Activated naive CD4-positive, alpha-beta T cell treated with anti-CD3 and anti-CD28 coated beads, Interleukin-2, amount 50 U/mL, for 72 hours (primary cell): Measurements from ENCODE around the gene FKBP5. TPM values are rescaled to one million over a fixed set of nuclear protein-coding genes. Genes with fewer than 3 reads are reported as not detected.
"Not testable (repeated sequence)": the region's sequence is repeated elsewhere in the genome, so short reads cannot be mapped to it uniquely, and the experiment has no call there.

Source experiments
- ATAC-seq, 2 donors: fragments of 150-1000 bp; cut with Tn5 transposase; 2 replicates each; pipeline ENCODE4 v1.10.0; 2021; ENCODE audit warnings: mild to moderate bottlenecking in 2 of 2, moderate library complexity in 2 of 2
- DNase-seq, 2 donors: peaks; one replicate each; pipeline ENCODE4 v3.0.0; 2021 to 2022; ENCODE audit warnings: low spot score in 2 of 2
- H3K27ac Mint-ChIP-seq, 2 donors: one replicate each; pipeline ENCODE4 v1.8.0; 2022; ENCODE audit warnings: mild to moderate bottlenecking in 2 of 2, mixed read lengths in 2 of 2
- H3K36me3 Mint-ChIP-seq, 2 donors: one replicate each; pipeline ENCODE4 v1.8.0; 2022; ENCODE audit warnings: mixed read lengths in 2 of 2
- H3K9me3 Mint-ChIP-seq, 2 donors: one replicate each; pipeline ENCODE4 v1.8.0; 2022; ENCODE audit warnings: mixed read lengths in 2 of 2
- total RNA-seq, 2 donors: library from RNA; stranded (reverse); gene quantifications; one replicate each; pipeline ENCODE4 v1.2.3, GENCODE V29; 2022

The FKBP5 gene
- total RNA-seq, 2 donors from 2014 or later: 70.1 to 229 TPM

DNA sequence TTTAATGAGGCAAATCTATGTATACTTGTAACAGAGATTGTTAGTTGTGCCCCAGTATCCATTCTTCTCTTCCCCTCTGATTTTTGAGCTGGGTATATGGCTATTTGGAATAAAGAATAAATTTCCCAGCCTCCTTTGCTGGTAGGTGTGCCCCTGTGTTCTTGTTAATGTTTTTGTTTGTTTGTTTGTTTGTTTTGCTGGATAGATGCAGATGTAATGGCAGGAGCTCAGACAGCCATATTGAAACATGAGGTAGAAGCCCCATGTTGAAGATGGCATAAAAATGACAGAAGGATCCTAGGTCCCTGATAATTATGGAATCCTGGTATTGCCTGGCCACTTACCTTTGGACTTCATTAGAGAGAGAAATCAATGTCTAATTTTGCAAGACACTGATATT, 19.9 kb upstream of the FKBP5 start:
- Mint-ChIP-seq H3K27ac (no peak overlapping the region), H3K9me3 (peaks cover 0 to 5% of the 10 kb centered on the region in 2 donors)
- ATAC-seq: no peak

GRCh38 chr6:35707714-35708407, 19.1 kb upstream of the FKBP5 start:
- ATAC-seq: no peak
- Mint-ChIP-seq H3K27ac (no peak overlapping the region), H3K9me3 (peaks cover 0 to 5% of the 10 kb centered on the region in 2 donors), H3K36me3 (peaks cover 0 to 6% of the 10 kb centered on the region in 2 donors)
- no peak for DNase-seq

More for the DNA sequence above, 19.9 kb upstream of the FKBP5 start:
- DNase-seq: no peak
- peaks cover 0 to 6% of the 10 kb centered on the region in 2 donors for H3K36me3 Mint-ChIP-seq

DNA sequence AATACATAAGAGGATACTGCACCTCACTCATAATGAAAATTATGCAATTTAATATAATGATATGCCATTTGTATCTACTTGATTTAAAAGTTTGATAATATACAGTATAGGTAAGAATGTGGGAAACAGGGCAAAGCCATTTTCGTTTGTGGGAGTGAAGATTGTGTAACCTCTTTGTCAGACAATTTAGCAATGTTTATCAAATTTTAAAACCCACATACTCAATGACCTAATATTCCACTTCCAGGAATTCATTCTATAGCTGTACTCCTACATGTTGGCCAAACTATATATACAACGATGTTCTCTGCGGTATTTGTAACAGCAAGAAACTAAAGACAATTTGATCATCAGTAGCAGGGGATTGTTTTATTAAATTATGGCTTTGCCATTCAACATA, 17.8 kb upstream of the FKBP5 start:
- no peak for ATAC-seq
- Mint-ChIP-seq H3K9me3 (peaks cover 0 to 5% of the 10 kb centered on the region in 2 donors), H3K36me3 (peaks cover 0 to 6% of the 10 kb centered on the region in 2 donors), H3K27ac (no peak overlapping the region)
- DNase-seq: no peak

DNA sequence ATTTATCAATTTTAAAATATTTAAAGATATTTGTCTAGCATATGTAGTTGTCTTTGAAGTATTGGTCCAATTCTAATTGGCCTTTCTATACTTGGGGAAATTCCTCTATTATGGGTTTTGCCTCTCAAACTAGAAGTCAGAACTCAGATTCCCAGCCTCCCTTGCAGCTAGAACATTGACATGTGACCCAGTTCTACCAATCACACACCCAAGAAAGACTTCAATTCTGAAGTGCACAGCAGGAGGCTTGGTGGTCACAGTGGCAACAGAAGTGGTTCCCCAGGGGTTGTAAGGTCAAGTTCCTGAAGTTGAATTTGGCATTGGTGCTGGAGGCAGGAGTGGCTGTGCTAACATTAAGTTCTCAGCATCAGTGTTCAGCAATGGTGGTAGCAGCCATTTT, 14.8 kb upstream of the FKBP5 start:
- no peak for DNase-seq
- peaks cover 0 to 5% of the 10 kb centered on the region in 2 donors for H3K9me3 Mint-ChIP-seq
- no peaks in the 10 kb centered on the region for H3K36me3 Mint-ChIP-seq
- H3K27ac Mint-ChIP-seq: no peak overlapping the region
- ATAC-seq: no peak

- DNase-seq (no peak), ATAC-seq (no peak)
- H3K27ac Mint-ChIP-seq: no peak overlapping the region
- peaks cover 0 to 1% of the 10 kb centered on the region in 2 donors for H3K9me3 Mint-ChIP-seq
- H3K36me3 Mint-ChIP-seq: peaks cover 0 to 8% of the 10 kb centered on the region in 2 donors
Observed at GRCh38 chr6:35698858-35699257, 10.1 kb upstream of the FKBP5 start.

GRCh38 chr6:35698430-35698829, 9.7 kb upstream of the FKBP5 start:
- not testable (repeated sequence) for H3K9me3 Mint-ChIP-seq, DNase-seq, ATAC-seq, H3K27ac Mint-ChIP-seq
- peaks cover 0 to 12% of the 10 kb centered on the region in 2 donors for H3K36me3 Mint-ChIP-seq

DNA sequence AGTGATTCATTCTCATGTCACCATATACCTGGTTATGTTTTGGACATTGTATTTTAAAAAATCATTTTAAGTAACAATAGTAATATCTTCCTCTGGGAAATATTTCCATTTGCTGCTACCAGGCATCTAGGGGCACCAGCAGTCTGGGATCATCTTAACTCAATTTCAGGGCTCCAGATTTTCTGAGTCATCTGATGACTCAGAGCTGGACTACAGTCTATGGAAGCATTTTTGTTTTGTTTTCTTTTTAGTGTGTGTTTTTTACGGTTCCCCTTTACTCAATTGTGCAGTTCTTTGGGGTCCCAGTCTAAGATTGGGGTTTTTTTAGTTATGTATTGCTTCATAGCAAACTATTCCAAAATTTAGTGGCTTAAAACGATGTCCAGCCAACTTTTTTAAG, 5.7 kb upstream of the FKBP5 start:
- H3K9me3 Mint-ChIP-seq: no peaks in the 10 kb centered on the region
- H3K27ac Mint-ChIP-seq: no peak overlapping the region
- DNase-seq (no peak), ATAC-seq (peak; percentile 56 to 77)
- peaks cover 0 to 16% of the 10 kb centered on the region in 2 donors for H3K36me3 Mint-ChIP-seq

GRCh38 chr6:35691027-35691824, 2.5 kb upstream of the FKBP5 start:
- Mint-ChIP-seq H3K27ac (no peak overlapping the region), H3K9me3 (no peaks in the 10 kb centered on the region), H3K36me3 (peaks cover 11 to 32% of the 10 kb centered on the region in 2 donors)
- DNase-seq (no peak), ATAC-seq (no peak)

GRCh38 chr6:35690484-35690883, 1.8 kb upstream of the FKBP5 start:
- H3K9me3 Mint-ChIP-seq: no peaks in the 10 kb centered on the region
- DNase-seq (no peak), ATAC-seq (no peak)
- H3K27ac Mint-ChIP-seq: no peak overlapping the region
- H3K36me3 Mint-ChIP-seq: peaks cover 11 to 32% of the 10 kb centered on the region in 2 donors

GRCh38 chr6:35690006-35690405, 1.3 kb upstream of the FKBP5 start:
- ATAC-seq, DNase-seq, H3K27ac Mint-ChIP-seq, H3K9me3 Mint-ChIP-seq: not testable (repeated sequence)
- peaks cover 11 to 32% of the 10 kb centered on the region in 2 donors for H3K36me3 Mint-ChIP-seq

DNA sequence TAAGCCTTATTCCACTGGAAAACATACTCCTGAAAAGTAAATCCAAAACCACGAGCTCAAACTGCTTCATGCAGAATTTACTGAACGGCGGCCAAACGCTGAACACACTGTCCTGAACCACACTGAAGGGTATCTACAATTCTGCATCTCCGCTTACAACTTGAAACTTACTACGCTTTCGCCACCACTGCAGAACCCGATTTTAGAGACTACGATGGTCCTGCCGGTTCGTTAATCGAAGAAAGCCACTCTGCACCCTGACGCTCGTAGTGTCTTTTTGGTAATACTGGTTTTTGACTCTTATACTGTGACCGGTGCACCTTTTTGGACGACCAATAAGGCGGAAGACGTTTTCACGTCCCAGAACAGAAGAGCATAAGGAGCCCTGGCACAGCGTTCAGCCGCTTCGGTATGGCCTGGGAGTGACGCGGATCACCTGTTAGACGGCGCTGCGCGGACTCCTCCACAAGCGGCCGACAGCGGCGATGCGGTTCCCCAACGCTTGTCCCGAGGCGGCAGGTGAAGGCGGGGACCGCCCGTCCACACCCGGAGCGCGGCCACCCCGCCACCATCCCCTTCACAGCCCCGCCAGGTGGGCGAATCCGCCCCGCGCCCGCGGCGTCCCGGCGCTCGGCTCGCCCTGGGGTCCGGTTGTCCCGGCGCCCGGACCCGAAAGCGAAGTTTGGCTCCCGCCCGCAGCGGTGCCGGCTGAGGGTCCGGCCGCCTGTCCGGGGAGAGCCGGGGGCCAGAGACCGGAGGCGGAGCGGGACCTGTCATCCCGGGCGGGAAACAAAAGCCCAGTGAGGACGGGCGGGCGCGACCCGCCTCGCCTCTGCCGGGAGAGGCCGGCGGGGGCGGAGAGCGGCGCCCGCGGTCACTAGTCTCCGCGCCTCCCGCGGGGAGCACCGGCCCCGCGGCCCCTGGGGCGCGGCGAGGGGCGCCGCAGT, 784 bp downstream of the FKBP5 start:
- Mint-ChIP-seq H3K9me3 (no peaks in the 10 kb centered on the region), H3K36me3 (peaks cover 11 to 22% of the 10 kb centered on the region in 2 donors), H3K27ac (peak overlapping the region; percentile 86 to 95)
- ATAC-seq (peak; percentile 51 to 56), DNase-seq (peak; percentile 66 to 71)

DNA sequence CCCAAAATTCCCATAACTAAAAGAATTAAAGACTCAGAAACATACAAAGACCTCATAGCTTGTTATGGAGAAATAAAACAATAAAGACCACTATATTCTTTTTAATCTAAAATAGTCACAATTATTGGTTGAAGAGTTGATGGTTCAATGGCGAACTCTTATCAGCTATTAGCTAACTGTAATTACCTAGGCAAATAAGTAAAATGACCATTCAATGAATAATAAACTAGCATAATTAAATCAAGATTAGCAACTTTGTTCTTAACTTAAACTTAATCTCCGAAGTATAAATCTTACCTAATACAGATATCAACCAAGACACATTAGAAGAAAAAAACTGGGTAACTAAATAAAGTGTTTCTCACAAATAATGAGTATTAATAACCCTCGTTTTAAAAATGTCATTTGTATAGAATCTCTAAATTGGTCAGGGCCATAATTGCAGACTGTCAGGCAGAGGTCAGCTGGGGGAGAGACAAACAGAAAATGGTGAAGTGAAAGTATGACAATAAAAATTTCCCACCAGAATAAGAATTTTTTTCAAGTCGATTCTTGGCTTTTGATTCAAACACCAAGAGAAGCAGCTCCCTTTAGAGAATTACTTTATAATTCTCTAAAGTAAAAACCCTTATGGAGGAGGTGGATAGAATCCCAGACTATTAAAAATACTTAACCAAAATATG, 1.7 kb downstream of the FKBP5 start:
- no peak for ATAC-seq
- peak overlapping the region; percentile 86 to 95 for H3K27ac Mint-ChIP-seq
- H3K9me3 Mint-ChIP-seq: no peaks in the 10 kb centered on the region
- no peak for DNase-seq
- peaks cover 11 to 22% of the 10 kb centered on the region in 2 donors for H3K36me3 Mint-ChIP-seq

DNA sequence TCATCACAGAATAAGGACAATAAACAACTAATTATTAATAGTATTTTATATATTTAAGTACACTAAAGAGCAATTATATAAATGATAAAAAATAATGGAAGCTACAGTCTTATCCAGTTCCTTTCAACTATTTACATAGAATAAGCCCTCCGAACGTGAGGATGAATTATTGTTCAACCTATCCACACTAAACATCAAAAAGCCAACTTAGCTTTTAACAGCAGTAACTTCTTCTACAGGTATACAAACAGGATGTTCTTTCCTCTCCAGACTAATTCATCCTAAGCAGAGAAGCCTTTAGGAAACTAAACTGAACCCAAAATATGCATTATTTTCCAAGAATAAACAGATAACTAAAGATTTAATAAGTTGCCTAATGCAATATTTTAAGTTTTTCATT, 2.3 kb downstream of the FKBP5 start:
- DNase-seq (no peak), ATAC-seq (no peak)
- peak overlapping the region in 1 of 2 donors; percentile 50 for H3K27ac Mint-ChIP-seq
- peaks cover 11 to 22% of the 10 kb centered on the region in 2 donors for H3K36me3 Mint-ChIP-seq
- H3K9me3 Mint-ChIP-seq: no peaks in the 10 kb centered on the region

GRCh38 chr6:35683267-35683666, 5.4 kb downstream of the FKBP5 start:
- no peak overlapping the region for H3K27ac Mint-ChIP-seq
- DNase-seq (no peak), ATAC-seq (no peak)
- H3K9me3 Mint-ChIP-seq: peaks cover 0 to 4% of the 10 kb centered on the region in 2 donors
- peaks cover 11 to 45% of the 10 kb centered on the region in 2 donors for H3K36me3 Mint-ChIP-seq

GRCh38 chr6:35681298-35681697, 7.4 kb downstream of the FKBP5 start:
- peaks cover 0 to 4% of the 10 kb centered on the region in 2 donors for H3K9me3 Mint-ChIP-seq
- DNase-seq: peak in 1 of 2 donors; percentile 38
- peak overlapping the region; percentile 10 to 91 for H3K27ac Mint-ChIP-seq
- peaks cover 0 to 37% of the 10 kb centered on the region in 2 donors for H3K36me3 Mint-ChIP-seq
- ATAC-seq: peak; percentile 93 to 98

GRCh38 chr6:35679399-35679798, 9.3 kb downstream of the FKBP5 start:
- Mint-ChIP-seq H3K27ac (peak overlapping the region in 1 of 2 donors; percentile 73), H3K9me3 (peaks cover 0 to 4% of the 10 kb centered on the region in 2 donors), H3K36me3 (peaks cover 0 to 32% of the 10 kb centered on the region in 2 donors)
- DNase-seq: no peak
- ATAC-seq: no peak
